ENCODE results near the gene TMEM131L. TPM values are rescaled to one million over a fixed set of nuclear protein-coding genes. Genes with fewer than 3 reads are reported as not detected.
"Not testable (repeated sequence)": the region's sequence is repeated elsewhere in the genome, so short reads cannot be mapped to it uniquely, and the experiment has no call there.

TMEM131L gene
- total RNA-seq, 2 experiments from 2014 or later, result 28.3 to 30.9 TPM

- CTCF ChIA-PET, result interaction anchor here (0.9 to 1.3 kb wide), 2 partner anchors 17 to 305 kb away, joined by 3 read pairs; partner anchors contain the start of gene MND1
Measured at GRCh38 chr4:153649572-153649991, 183.4 kb downstream of the TMEM131L start.

GRCh38 chr4:153651116-153651515 lies 185.0 kb downstream of the TMEM131L start:
- ChIA-PET CTCF (no interaction called here), POLR2A (no interaction called here)

More at GRCh38 chr4:153649572-153649991, 183.4 kb downstream of the TMEM131L start:
- POLR2A ChIA-PET, result no interaction called here

GRCh38 chr4:153651587-153651986 lies 185.4 kb downstream of the TMEM131L start:
- ChIA-PET CTCF (no interaction called here), POLR2A (no interaction called here)

- POLR2A ChIA-PET, result no interaction called here
- CTCF ChIA-PET, result no interaction called here
Measured at GRCh38 chr4:153652051-153652784, 186.1 kb downstream of the TMEM131L start.

GRCh38 chr4:153655002-153655541 lies 188.9 kb downstream of the TMEM131L start:
- ChIA-PET CTCF (no interaction called here), POLR2A (interaction anchor here (0.7 kb wide), 1 partner anchor 183 kb away, joined by 6 read pairs; no protein-coding TSS in a partner anchor)

GRCh38 chr4:153655928-153656327 lies 189.8 kb downstream of the TMEM131L start:
- POLR2A ChIA-PET, result no interaction called here
- CTCF ChIA-PET, result no interaction called here

GRCh38 chr4:153661215-153661822 lies 195.2 kb downstream of the TMEM131L start:
- ChIA-PET POLR2A (no interaction called here), CTCF (no interaction called here)

GRCh38 chr4:153661908-153662307 lies 195.7 kb downstream of the TMEM131L start:
- ChIA-PET POLR2A (no interaction called here), CTCF (no interaction called here)

- POLR2A ChIA-PET, result no interaction called here
- CTCF ChIA-PET, result interaction anchor here (0.8 kb wide), 1 partner anchor 16 kb away, joined by 3 read pairs; no protein-coding TSS in a partner anchor
Measured at GRCh38 chr4:153663667-153664066, 197.5 kb downstream of the TMEM131L start.

- POLR2A ChIA-PET, CTCF ChIA-PET: not testable (repeated sequence)
Measured at GRCh38 chr4:153666505-153666904, 200.3 kb downstream of the TMEM131L start.

- CTCF ChIA-PET, result no interaction called here
- POLR2A ChIA-PET, result no interaction called here
Measured at GRCh38 chr4:153668647-153669046, 202.5 kb downstream of the TMEM131L start.

GRCh38 chr4:153669838-153670237 lies 203.7 kb downstream of the TMEM131L start:
- CTCF ChIA-PET, result interaction anchor here (1.3 kb wide), 1 partner anchor 10 kb away, joined by 3 read pairs; no protein-coding TSS in a partner anchor
- POLR2A ChIA-PET, result no interaction called here

GRCh38 chr4:153676486-153676885 lies 210.3 kb downstream of the TMEM131L start:
- POLR2A ChIA-PET, result no interaction called here

GRCh38 chr4:153676984-153677383 lies 210.8 kb downstream of the TMEM131L start:
- ChIA-PET CTCF (no interaction called here), POLR2A (no interaction called here)

More at GRCh38 chr4:153676486-153676885, 210.3 kb downstream of the TMEM131L start:
- CTCF ChIA-PET, result no interaction called here

GRCh38 chr4:153679486-153679885 lies 213.3 kb downstream of the TMEM131L start:
- ChIA-PET POLR2A (no interaction called here), CTCF (interaction anchor here (0.9 to 1.1 kb wide), 2 partner anchors 9 to 16 kb away, joined by 3 read pairs; no protein-coding TSS in a partner anchor)

- POLR2A ChIA-PET, result no interaction called here
Measured at GRCh38 chr4:153683763-153684181, 217.6 kb downstream of the TMEM131L start.

GRCh38 chr4:153684182-153684970 lies 218.2 kb downstream of the TMEM131L start, which contains the start of gene TLR2:
TLR2 (plus strand) TSS chr4:153684280; CDS start chr4:153702908, 18,628 bp downstream.
- CTCF ChIA-PET, result interaction anchor here (0.9 kb wide), 1 partner anchor 10 kb away, joined by 3 read pairs; no protein-coding TSS in a partner anchor
- POLR2A ChIA-PET, result no interaction called here

More at GRCh38 chr4:153683763-153684181, 217.6 kb downstream of the TMEM131L start:
- CTCF ChIA-PET, result interaction anchor here (0.9 kb wide), 1 partner anchor 10 kb away, joined by 3 read pairs; no protein-coding TSS in a partner anchor

- ChIA-PET POLR2A (no interaction called here), CTCF (no interaction called here)
Measured at GRCh38 chr4:153684971-153685371, 218.8 kb downstream of the TMEM131L start.

All from activated CD8-positive, alpha-beta memory T cell treated with anti-CD3 and anti-CD28 coated beads for 36 hours (primary cell).